PC-9 (cell line): ENCODE measurements around the gene CHKA. TPM values are rescaled to one million over a fixed set of nuclear protein-coding genes. Genes with fewer than 3 reads are reported as not detected.

Experiments
- BruUV-seq: library from RNA; stranded (reverse); fragments of 400-500 nt; replicated peaks from 2 replicates; lab custom pipeline; 2021; lab: Mats Ljungman, UMichigan
- CTCF ChIA-PET: fragments of 300-600 bp; sonication (Branson Sonifier 250); formaldehyde crosslinking; loops from one replicate; lab custom pipeline; 2022; ENCODE audit warnings: antibody characterized with exemption; lab: Charles Lee
- POLR2A ChIA-PET: fragments of 300-600 bp; sonication (Branson Sonifier 250); formaldehyde crosslinking; loops from one replicate; lab custom pipeline; 2022; ENCODE audit warnings: antibody characterized with exemption; ENCODE audit not compliant: unreplicated experiment; lab: Charles Lee
- DNase-seq, 2 experiments: peaks; one replicate each; pipeline versions ENCODE4 v3.0.0 to v3.0.0-alpha.2; 2015 to 2022; ENCODE audit warnings: mixed read lengths in 1 of 2
- H2AFZ ChIP-seq: fragments of 200-600 bp; sonication (generic); 2 replicates; pipeline ENCODE4 v1.8.1; 2017; ENCODE audit warnings: antibody characterized with exemption
- H3F3A ChIP-seq: fragments of 200-600 bp; sonication (generic); 2 replicates; pipeline ENCODE4 v1.8.1; 2017; ENCODE audit warnings: antibody characterized with exemption, mild to moderate bottlenecking, low read depth; ENCODE audit not compliant: insufficient read depth
- H3K27ac ChIP-seq: fragments of 200-600 bp; sonication (generic); 2 replicates; pipeline ENCODE4 v1.6.1; 2016; ENCODE audit warnings: mixed run types
- H3K27me3 ChIP-seq: fragments of 200-600 bp; sonication (generic); 2 replicates; pipeline ENCODE4 v1.6.1; 2016; ENCODE audit warnings: low read depth, mixed run types; ENCODE audit not compliant: insufficient read depth
- H3K36me3 ChIP-seq: fragments of 200-600 bp; sonication (generic); 2 replicates; pipeline ENCODE4 v1.6.1; 2016; ENCODE audit warnings: low read depth, mixed run types
- H3K4me1 ChIP-seq: fragments of 200-600 bp; sonication (generic); replicated peaks from 2 replicates; pipeline ENCODE4 v1.6.1; 2016; ENCODE audit warnings: mixed run types; ENCODE audit not compliant: insufficient read depth
- H3K4me2 ChIP-seq: fragments of 200-600 bp; sonication (generic); 2 replicates; pipeline ENCODE4 v1.6.1; 2017; ENCODE audit warnings: mixed run types
- H3K4me3 ChIP-seq: fragments of 200-600 bp; sonication (generic); 2 replicates; pipeline ENCODE4 v1.6.1; 2016; ENCODE audit warnings: mixed run types
- H3K79me2 ChIP-seq: fragments of 200-600 bp; sonication (generic); 2 replicates; pipeline ENCODE4 v1.6.1; 2017; ENCODE audit warnings: low read depth, mixed run types
- H3K9me2 ChIP-seq: fragments of 200-600 bp; sonication (generic); 2 replicates; pipeline ENCODE4 v1.8.1; 2017; ENCODE audit warnings: mild to moderate bottlenecking; ENCODE audit not compliant: insufficient read depth
- H3K9me3 ChIP-seq: fragments of 200-600 bp; sonication (generic); 2 replicates; pipeline ENCODE4 v1.8.1; 2016; ENCODE audit warnings: low read depth; ENCODE audit not compliant: insufficient read depth
- H4K20me1 ChIP-seq: fragments of 200-600 bp; sonication (generic); 2 replicates; pipeline ENCODE4 v1.8.1; 2017; ENCODE audit not compliant: insufficient read depth
- CTCF ChIP-seq: fragments of 200-600 bp; sonication (generic); conservative IDR thresholded peaks from 2 replicates; pipeline ENCODE4 v1.6.1; 2017; ENCODE audit warnings: mixed run types, antibody characterized with exemption, mild to moderate bottlenecking, moderate library complexity
- EZH2 ChIP-seq: fragments of 200-600 bp; sonication (generic); IDR thresholded peaks from 2 replicates; pipeline ENCODE4 v1.8.0; 2017; ENCODE audit warnings: antibody characterized with exemption, low read depth
- intact Hi-C: fragments of 100-400 bp; cut with micrococcal nuclease; formaldehyde crosslinking; loops from one replicate; pipeline ENCODE4 v1.10.0; 2022; ENCODE audit not compliant: unreplicated experiment
- total RNA-seq: library from RNA; stranded (reverse); gene quantifications from 2 replicates; pipeline ENCODE4 v1.2.3, GENCODE V29; 2021

Gene CHKA
- total RNA-seq, 1 experiment from 2014 or later: 90.5 TPM

- Histone ChIP-seq H3K27ac (peak overlapping the region; percentile 93), H3F3A (peaks cover 62% of the 10 kb centered on the region), H3K36me3 (no peaks in the 10 kb centered on the region), H3K4me2 (peak overlapping the region; percentile 81), H3K4me3 (peak overlapping the region; percentile 59; the same call in 1 of the 2 replicates), H3K27me3 (no peaks in the 10 kb centered on the region), H3K9me2 (no peaks in the 10 kb centered on the region), H3K9me3 (no peaks in the 10 kb centered on the region), H2AFZ (no peak overlapping the region), H4K20me1 (no peaks in the 10 kb centered on the region), H3K4me1 (peaks cover 62% of the 10 kb centered on the region), H3K79me2 (peaks cover 18% of the 10 kb centered on the region; the same call in 1 of the 2 replicates)
- TF ChIP-seq EZH2: no peak
- peak; percentile 50; the same call in 1 of the 2 replicates for TF ChIP-seq CTCF
- POLR2A ChIA-PET: interaction anchor here (0.5 to 1.0 kb wide), 10 partner anchors 17 to 699 kb away, joined by 3 to 8 read pairs (median 3); no protein-coding TSS in a partner anchor
- peak in 1 of 2 experiments; percentile 68 for DNase-seq
- CTCF ChIA-PET: interaction anchor here (0.5 to 1.1 kb wide), 2 partner anchors 11 to 34 kb away, joined by 8 read pairs; no protein-coding TSS in a partner anchor
- intact Hi-C loops: loop anchor here (1.0 to 10.0 kb wide), 5 partner anchors 11 to 165 kb away; no protein-coding TSS in a partner anchor
- BruUV-seq: no TSS peak
Measured at GRCh38 chr11:68009391-68010089, 111.6 kb downstream of the CHKA start.

DNA sequence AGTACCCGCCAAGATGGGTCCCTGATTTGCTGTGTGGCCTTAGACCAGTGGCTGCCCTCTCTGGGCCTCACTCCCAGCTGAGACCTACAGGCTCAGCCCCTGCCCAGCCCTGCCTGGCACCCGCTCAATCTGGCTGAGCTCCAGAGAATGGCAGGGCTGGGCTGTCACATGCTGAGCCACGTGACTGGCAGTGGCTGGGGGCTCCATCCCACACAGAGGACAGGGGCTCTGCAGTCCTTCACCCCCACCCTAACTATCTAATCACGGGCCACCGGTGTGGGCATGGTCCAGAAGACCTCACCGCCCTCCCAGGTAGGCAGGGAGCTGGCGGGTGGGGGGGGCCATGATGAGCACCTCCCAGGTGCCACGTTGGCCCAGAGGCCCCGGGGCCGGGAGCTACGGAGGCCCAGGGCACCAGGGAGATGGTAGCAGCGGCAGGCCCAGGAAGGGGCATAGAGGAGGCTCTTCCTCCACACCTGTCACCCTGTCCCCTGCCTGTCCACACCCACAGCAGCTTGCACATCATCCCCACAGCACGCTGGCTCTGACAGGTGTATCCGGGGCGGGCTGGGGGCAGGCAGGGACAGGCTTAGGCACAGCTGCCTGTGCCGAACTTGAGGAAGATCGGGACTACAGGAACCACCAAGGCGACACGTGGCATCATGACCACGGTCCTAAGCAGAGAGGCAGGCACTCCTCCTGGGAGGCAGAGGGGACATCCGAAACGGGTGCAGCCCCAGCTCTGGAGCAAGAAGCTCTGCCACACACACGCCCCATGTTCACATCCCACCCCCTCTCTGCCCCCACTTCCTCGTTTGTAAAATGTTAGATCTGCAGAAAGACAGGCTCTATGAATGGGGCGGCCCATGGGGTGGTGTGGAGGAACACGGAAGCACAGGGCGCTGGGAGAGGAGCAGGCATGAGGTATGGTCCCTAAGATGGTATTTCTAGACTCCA lies 112.5 kb downstream of the CHKA start:
- no peaks in the 10 kb centered on the region for H3K36me3 ChIP-seq
- H3K27me3 ChIP-seq: no peaks in the 10 kb centered on the region
- CTCF ChIA-PET: interaction anchor here (0.6 kb wide), 1 partner anchor 422 kb away, joined by 8 read pairs; no protein-coding TSS in a partner anchor
- no peak overlapping the region for H3K4me3 ChIP-seq
- POLR2A ChIA-PET: no interaction called here
- H3K9me2 ChIP-seq: no peaks in the 10 kb centered on the region
- DNase-seq: no peak
- TF ChIP-seq CTCF (no peak), EZH2 (no peak)
- no peaks in the 10 kb centered on the region for H4K20me1 ChIP-seq
- no peaks in the 10 kb centered on the region for H3K9me3 ChIP-seq
- peak overlapping the region; percentile 81 for H3K4me2 ChIP-seq
- no TSS peak for BruUV-seq
- H3K27ac ChIP-seq: peak overlapping the region; percentile 93
- H3F3A ChIP-seq: peaks cover 57% of the 10 kb centered on the region
- intact Hi-C loops: no loop called here
- no peak overlapping the region for H2AFZ ChIP-seq
- peaks cover 18% of the 10 kb centered on the region; the same call in 1 of the 2 replicates for H3K79me2 ChIP-seq
- peaks cover 58% of the 10 kb centered on the region for H3K4me1 ChIP-seq
